Kidney (tissue), 14 donors: Measurements from ENCODE around the gene CMTM8. TPM values are rescaled to one million over a fixed set of nuclear protein-coding genes. Genes with fewer than 3 reads are reported as not detected.

ENCODE experiments used
- DNase-seq, 5 donors: peaks; one replicate each; pipeline ENCODE4 v3.0.0-alpha.2; 2013 to 2020
- FAIRE-seq: peaks from 2 replicates; lab custom pipeline; 2012; peaks lifted over from hg19 to GRCh38; lab: Jason Lieb, UNC
- H3K27ac ChIP-seq, 2 donors: one replicate each; pipeline ENCODE4 v1.7.0; 2013; ENCODE audit warnings: low read depth in 2 of 2, low read length in 2 of 2, inconsistent platforms in 1 of 2
- H3K27me3 ChIP-seq: one replicate; pipeline ENCODE4 v1.7.1; 2013; ENCODE audit warnings: low read length, inconsistent platforms; ENCODE audit not compliant: control insufficient read depth, insufficient read depth
- H3K36me3 ChIP-seq, 3 donors: one replicate each; pipeline versions ENCODE4 v1.7.0 to v1.7.1; 2013; ENCODE audit warnings: low read length in 3 of 3, control low read depth in 1 of 3, inconsistent platforms in 1 of 3; ENCODE audit not compliant: insufficient read depth in 3 of 3, control insufficient read depth in 2 of 3
- H3K4me1 ChIP-seq, 3 donors: one replicate each; pipeline versions ENCODE4 v1.7.0 to v1.7.1; 2013; ENCODE audit warnings: low read length in 3 of 3, inconsistent platforms in 1 of 3, low read depth in 1 of 3; ENCODE audit not compliant: control insufficient read depth in 2 of 3, insufficient read depth in 2 of 3
- H3K4me3 ChIP-seq, 3 donors: one replicate each; pipeline versions ENCODE4 v1.7.0 to v1.8.1; 2013; ENCODE audit warnings: low read length in 3 of 3, control low read depth in 1 of 3, inconsistent platforms in 1 of 3
- H3K9ac ChIP-seq, 3 donors: one replicate each; pipeline versions ENCODE4 v1.7.0 to v1.7.1; 2013; ENCODE audit warnings: low read length in 3 of 3, control low read depth in 1 of 3, inconsistent platforms in 1 of 3
- H3K9me3 ChIP-seq, 3 donors: one replicate each; pipeline versions ENCODE4 v1.7.0 to v1.7.1; 2013; ENCODE audit warnings: low read length in 3 of 3, control low read depth in 1 of 3, inconsistent platforms in 1 of 3; ENCODE audit not compliant: control insufficient read depth in 2 of 3, insufficient read depth in 1 of 3
- CTCF ChIP-seq: IDR thresholded peaks from 3 replicates; pipeline ENCODE4 v1.5.1; 2012; ENCODE audit warnings: mild to moderate bottlenecking, moderate library complexity, borderline replicate concordance; ENCODE audit not compliant: insufficient read depth; ENCODE audit errors: extremely low read depth
- intact Hi-C: fragments of 100-400 bp; cut with DNase I; formaldehyde crosslinking; loops from one replicate; pipeline ENCODE4 v1.11.1; 2022
- polyA plus RNA-seq: library from polyadenylated mRNA; stranded (reverse); fragments of 350-450 nt; fragmentation: Illumina TruSeq; extraction: RNeasy Lipid Tissue Mini Kit (QIAGEN cat#74804); gene quantifications from one replicate; pipeline ENCODE4 v1.2.3, GENCODE V29; 2014; ENCODE audit warnings: low read depth, low replicate concordance; ENCODE audit not compliant: insufficient read depth
- total RNA-seq: library from RNA; stranded (reverse); fragmentation: NEBNext Ultra II Directional; extraction: Animal tissue kit (Norgen Biotek cat#: 25700); gene quantifications from one replicate; pipeline ENCODE4 v1.2.1, GENCODE V29; 2021
- donor health status: control.
- donor health status: control.
- donor health status: control.
- donor health status: control.
- donor health status: control.
- donor health status: DM: yes; HTN: yes; CAD: no.
- donor health status: Normal renal cell carcinoma (clear cell type).

The CMTM8 gene
- total and polyA plus RNA-seq, 2 donors from 2014 or later, result 5.4 to 9.6 TPM

DNA sequence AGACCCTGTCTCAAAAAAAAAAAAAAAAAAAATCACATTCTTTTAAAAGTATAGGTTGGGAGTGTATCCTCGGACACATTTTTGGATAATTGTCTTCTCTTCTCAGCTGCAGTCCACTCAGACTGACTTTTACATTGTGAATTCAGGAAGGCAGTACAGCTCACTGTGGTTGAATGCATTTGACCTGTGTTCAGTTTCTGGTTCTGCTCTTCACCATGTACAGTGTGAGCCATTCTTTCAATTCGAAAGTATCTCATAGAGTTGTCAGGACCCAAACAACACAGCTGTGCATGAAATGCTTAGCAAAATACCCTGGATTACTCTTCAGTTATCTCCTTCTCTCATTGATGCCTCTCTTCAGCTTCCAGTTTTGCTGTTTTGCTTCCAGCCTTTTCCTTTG, 5.0 kb downstream of the CMTM8 start:
- Histone ChIP-seq H3K27ac (no peak overlapping the region), H3K36me3 (no peaks in the 10 kb centered on the region), H3K4me3 (no peak overlapping the region), H3K27me3 (no peaks in the 10 kb centered on the region), H3K4me1 (peaks cover 3 to 7% (median 4%) of the 10 kb centered on the region in 3 donors), H3K9me3 (no peaks in the 10 kb centered on the region), H3K9ac (no peak overlapping the region)
- no peak for TF ChIP-seq CTCF
- FAIRE-seq, result no peak
- no peak for DNase-seq
- intact Hi-C loops, result no loop called here

DNA sequence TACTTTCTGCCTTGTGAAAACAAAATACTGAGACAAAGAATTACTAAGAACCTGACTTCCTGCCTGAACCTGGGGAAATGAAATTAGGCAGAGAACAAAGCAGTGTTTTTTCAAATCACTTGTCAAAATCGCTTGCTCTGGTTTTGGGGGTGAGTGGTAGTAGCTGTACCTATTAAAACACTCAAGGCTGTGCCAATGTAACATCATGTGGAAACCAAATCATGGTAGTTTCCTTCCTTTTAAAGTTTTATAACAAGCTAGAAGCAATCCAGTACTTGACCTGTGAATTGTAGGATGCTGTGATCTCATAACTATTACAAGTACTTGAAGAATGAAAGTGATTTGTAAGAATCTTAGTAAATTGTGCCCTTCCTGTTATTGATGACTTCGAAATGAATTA, 6.7 kb downstream of the CMTM8 start:
- H3K9me3 ChIP-seq, result no peaks in the 10 kb centered on the region
- no peaks in the 10 kb centered on the region for H3K27me3 ChIP-seq
- H3K4me1 ChIP-seq, result no peaks in the 10 kb centered on the region
- TF ChIP-seq CTCF, result no peak
- H3K4me3 ChIP-seq, result no peak overlapping the region
- no peak overlapping the region for H3K27ac ChIP-seq
- DNase-seq (no peak), FAIRE-seq (no peak)
- intact Hi-C loops, result no loop called here
- no peaks in the 10 kb centered on the region for H3K36me3 ChIP-seq
- H3K9ac ChIP-seq, result no peak overlapping the region

DNA sequence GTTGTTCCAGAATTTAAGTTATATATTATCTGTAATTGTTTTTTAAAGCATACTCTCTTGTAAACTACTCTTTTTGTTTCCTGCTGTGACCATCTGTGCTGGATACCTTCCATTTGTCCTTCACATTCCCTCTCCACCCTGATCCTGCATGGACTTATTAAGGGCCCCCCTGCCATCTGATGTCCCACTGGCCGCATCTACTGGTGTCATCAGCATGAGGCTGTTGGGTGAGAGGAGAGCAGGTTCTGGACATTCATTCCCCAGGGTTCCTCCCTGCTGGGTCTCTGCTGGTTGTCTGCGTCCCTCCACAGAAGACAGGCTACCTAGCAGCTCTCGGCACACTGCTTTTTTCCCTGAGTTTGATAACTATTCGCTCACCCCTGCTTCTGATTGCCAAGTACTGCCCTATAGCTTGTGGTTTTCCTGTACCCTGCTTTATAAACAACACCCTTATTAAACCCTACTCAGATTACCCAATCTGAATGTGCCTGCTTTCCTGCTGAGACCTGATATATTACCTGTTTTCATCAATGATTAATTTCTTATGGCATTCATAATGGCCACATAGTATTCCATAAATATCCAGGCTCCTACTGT, 7.7 kb downstream of the CMTM8 start:
- no peaks in the 10 kb centered on the region for H3K4me1 ChIP-seq
- TF ChIP-seq CTCF, result no peak
- peak in 1 of 5 donors; percentile 5 for DNase-seq
- no peaks in the 10 kb centered on the region for H3K27me3 ChIP-seq
- H3K9ac ChIP-seq, result no peak overlapping the region
- no peak overlapping the region for H3K27ac ChIP-seq
- no peaks in the 10 kb centered on the region for H3K36me3 ChIP-seq
- FAIRE-seq, result no peak
- intact Hi-C loops, result no loop called here
- H3K9me3 ChIP-seq, result no peaks in the 10 kb centered on the region
- H3K4me3 ChIP-seq, result no peak overlapping the region
